Skeletal muscle cell (primary cell): ENCODE data around the gene CYB5R3.
"Not testable (repeated sequence)": the region's sequence is repeated elsewhere in the genome, so short reads cannot be mapped to it uniquely, and the experiment has no call there.

ENCODE experiments used
- DNase-seq: peaks from one replicate; pipeline ENCODE4 v3.0.0-alpha.2; 2010; ENCODE audit warnings: low read depth
- H3K4me3 ChIP-seq: 2 replicates; pipeline ENCODE4 v1.5.1; 2011; ENCODE audit warnings: low read depth, mild to moderate bottlenecking, control low read depth, low read length, moderate library complexity

The CYB5R3 gene

GRCh38 chr22:42610186-42610585 lies 39.0 kb downstream of the CYB5R3 start:
- no peak for DNase-seq
- H3K4me3 ChIP-seq = no peak overlapping the region

GRCh38 chr22:42608823-42609361 lies 40.3 kb downstream of the CYB5R3 start:
- DNase-seq = no peak
- no peak overlapping the region for H3K4me3 ChIP-seq

GRCh38 chr22:42608136-42608822 lies 40.9 kb downstream of the CYB5R3 start:
- DNase-seq = no peak
- no peak overlapping the region for H3K4me3 ChIP-seq

- H3K4me3 ChIP-seq, DNase-seq: not testable (repeated sequence)
These were observed 41.6 kb downstream of the CYB5R3 start for GRCh38 chr22:42607641-42608040.

- H3K4me3 ChIP-seq = no peak overlapping the region
- DNase-seq = no peak
These were observed 44.8 kb downstream of the CYB5R3 start for GRCh38 chr22:42604403-42604802.

GRCh38 chr22:42603427-42603826 lies 45.8 kb downstream of the CYB5R3 start:
- no peak overlapping the region for H3K4me3 ChIP-seq
- no peak for DNase-seq

- no peak for DNase-seq
- H3K4me3 ChIP-seq = no peak overlapping the region
These were observed 46.7 kb downstream of the CYB5R3 start for GRCh38 chr22:42602470-42602869.

- DNase-seq = no peak
- no peak overlapping the region for H3K4me3 ChIP-seq
These were observed 47.2 kb downstream of the CYB5R3 start for GRCh38 chr22:42601879-42602465.

GRCh38 chr22:42596863-42597530 lies 52.2 kb downstream of the CYB5R3 start:
- no peak for DNase-seq
- H3K4me3 ChIP-seq = no peak overlapping the region

GRCh38 chr22:42596336-42596735 lies 52.9 kb downstream of the CYB5R3 start:
- no peak for DNase-seq
- H3K4me3 ChIP-seq = no peak overlapping the region

- H3K4me3 ChIP-seq = no peak overlapping the region
These were observed 53.8 kb downstream of the CYB5R3 start for GRCh38 chr22:42595434-42595833.

GRCh38 chr22:42591987-42592386 lies 57.2 kb downstream of the CYB5R3 start:
- H3K4me3 ChIP-seq = no peak overlapping the region

More at GRCh38 chr22:42595434-42595833, 53.8 kb downstream of the CYB5R3 start:
- no peak for DNase-seq

GRCh38 chr22:42587588-42588175 lies 61.5 kb downstream of the CYB5R3 start:
- no peak for DNase-seq
- H3K4me3 ChIP-seq = no peak overlapping the region

More at GRCh38 chr22:42591987-42592386, 57.2 kb downstream of the CYB5R3 start:
- no peak for DNase-seq

- no peak for DNase-seq
- H3K4me3 ChIP-seq = no peak overlapping the region
These were observed 62.8 kb downstream of the CYB5R3 start for GRCh38 chr22:42586381-42586780.

- no peak overlapping the region for H3K4me3 ChIP-seq
- no peak for DNase-seq
These were observed 64.1 kb downstream of the CYB5R3 start for GRCh38 chr22:42585096-42585495.

GRCh38 chr22:42584364-42584940 lies 64.7 kb downstream of the CYB5R3 start:
- no peak overlapping the region for H3K4me3 ChIP-seq
- DNase-seq = no peak

- no peak for DNase-seq
- H3K4me3 ChIP-seq = no peak overlapping the region
These were observed 66.2 kb downstream of the CYB5R3 start for GRCh38 chr22:42582987-42583386.

- peak overlapping the region; percentile 73 for H3K4me3 ChIP-seq
- peak; percentile 8 for DNase-seq
These were observed 67.2 kb downstream of the CYB5R3 start for GRCh38 chr22:42581762-42582716.
